Measurements from ENCODE around the gene ALDH5A1.
A peak's percentile ranks its signal among the peaks of the same experiment; 100 is the strongest.

ALDH5A1 gene

GRCh38 chr6:24446670-24447069, 48.1 kb upstream of the ALDH5A1 start (continued):
- TF ChIP-seq, protein P1, sequence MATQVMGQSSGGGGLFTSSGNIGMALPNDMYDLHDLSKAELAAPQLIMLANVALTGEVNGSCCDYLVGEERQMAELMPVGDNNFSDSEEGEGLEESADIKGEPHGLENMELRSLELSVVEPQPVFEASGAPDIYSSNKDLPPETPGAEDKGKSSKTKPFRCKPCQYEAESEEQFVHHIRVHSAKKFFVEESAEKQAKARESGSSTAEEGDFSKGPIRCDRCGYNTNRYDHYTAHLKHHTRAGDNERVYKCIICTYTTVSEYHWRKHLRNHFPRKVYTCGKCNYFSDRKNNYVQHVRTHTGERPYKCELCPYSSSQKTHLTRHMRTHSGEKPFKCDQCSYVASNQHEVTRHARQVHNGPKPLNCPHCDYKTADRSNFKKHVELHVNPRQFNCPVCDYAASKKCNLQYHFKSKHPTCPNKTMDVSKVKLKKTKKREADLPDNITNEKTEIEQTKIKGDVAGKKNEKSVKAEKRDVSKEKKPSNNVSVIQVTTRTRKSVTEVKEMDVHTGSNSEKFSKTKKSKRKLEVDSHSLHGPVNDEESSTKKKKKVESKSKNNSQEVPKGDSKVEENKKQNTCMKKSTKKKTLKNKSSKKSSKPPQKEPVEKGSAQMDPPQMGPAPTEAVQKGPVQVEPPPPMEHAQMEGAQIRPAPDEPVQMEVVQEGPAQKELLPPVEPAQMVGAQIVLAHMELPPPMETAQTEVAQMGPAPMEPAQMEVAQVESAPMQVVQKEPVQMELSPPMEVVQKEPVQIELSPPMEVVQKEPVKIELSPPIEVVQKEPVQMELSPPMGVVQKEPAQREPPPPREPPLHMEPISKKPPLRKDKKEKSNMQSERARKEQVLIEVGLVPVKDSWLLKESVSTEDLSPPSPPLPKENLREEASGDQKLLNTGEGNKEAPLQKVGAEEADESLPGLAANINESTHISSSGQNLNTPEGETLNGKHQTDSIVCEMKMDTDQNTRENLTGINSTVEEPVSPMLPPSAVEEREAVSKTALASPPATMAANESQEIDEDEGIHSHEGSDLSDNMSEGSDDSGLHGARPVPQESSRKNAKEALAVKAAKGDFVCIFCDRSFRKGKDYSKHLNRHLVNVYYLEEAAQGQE (tag by site-specific recombination; IDR thresholded peaks at IDR 0.05): no peak
- TF ChIP-seq ZNF571 (tag by site-specific recombination; IDR thresholded peaks at IDR 0.05) (no peak), ZNF404 (tag by site-specific recombination; IDR thresholded peaks at IDR 0.05) (no peak), HOXC10 (CRISPR knock-in tag; IDR thresholded peaks at IDR 0.05) (no peak), ZNF146 (tag by site-specific recombination; IDR thresholded peaks at IDR 0.05) (no peak), ZNF777 (tag by site-specific recombination; IDR thresholded peaks at IDR 0.05; ENCODE audit: borderline replicate concordance) (no peak)

- ChIA-PET CTCF (no interaction called here), POLR2A (no interaction called here)
- TF ChIP-seq ZNF148 (tag by site-specific recombination; IDR thresholded peaks at IDR 0.05; ENCODE audit: borderline replicate concordance): no peak
- TF ChIP-seq, protein P2, sequence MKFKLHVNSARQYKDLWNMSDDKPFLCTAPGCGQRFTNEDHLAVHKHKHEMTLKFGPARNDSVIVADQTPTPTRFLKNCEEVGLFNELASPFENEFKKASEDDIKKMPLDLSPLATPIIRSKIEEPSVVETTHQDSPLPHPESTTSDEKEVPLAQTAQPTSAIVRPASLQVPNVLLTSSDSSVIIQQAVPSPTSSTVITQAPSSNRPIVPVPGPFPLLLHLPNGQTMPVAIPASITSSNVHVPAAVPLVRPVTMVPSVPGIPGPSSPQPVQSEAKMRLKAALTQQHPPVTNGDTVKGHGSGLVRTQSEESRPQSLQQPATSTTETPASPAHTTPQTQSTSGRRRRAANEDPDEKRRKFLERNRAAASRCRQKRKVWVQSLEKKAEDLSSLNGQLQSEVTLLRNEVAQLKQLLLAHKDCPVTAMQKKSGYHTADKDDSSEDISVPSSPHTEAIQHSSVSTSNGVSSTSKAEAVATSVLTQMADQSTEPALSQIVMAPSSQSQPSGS (tag by site-specific recombination; IDR thresholded peaks at IDR 0.05; ENCODE audit: low read depth): peak; percentile 70; the same call in 1 of the 2 replicates
- TF ChIP-seq, protein P3, sequence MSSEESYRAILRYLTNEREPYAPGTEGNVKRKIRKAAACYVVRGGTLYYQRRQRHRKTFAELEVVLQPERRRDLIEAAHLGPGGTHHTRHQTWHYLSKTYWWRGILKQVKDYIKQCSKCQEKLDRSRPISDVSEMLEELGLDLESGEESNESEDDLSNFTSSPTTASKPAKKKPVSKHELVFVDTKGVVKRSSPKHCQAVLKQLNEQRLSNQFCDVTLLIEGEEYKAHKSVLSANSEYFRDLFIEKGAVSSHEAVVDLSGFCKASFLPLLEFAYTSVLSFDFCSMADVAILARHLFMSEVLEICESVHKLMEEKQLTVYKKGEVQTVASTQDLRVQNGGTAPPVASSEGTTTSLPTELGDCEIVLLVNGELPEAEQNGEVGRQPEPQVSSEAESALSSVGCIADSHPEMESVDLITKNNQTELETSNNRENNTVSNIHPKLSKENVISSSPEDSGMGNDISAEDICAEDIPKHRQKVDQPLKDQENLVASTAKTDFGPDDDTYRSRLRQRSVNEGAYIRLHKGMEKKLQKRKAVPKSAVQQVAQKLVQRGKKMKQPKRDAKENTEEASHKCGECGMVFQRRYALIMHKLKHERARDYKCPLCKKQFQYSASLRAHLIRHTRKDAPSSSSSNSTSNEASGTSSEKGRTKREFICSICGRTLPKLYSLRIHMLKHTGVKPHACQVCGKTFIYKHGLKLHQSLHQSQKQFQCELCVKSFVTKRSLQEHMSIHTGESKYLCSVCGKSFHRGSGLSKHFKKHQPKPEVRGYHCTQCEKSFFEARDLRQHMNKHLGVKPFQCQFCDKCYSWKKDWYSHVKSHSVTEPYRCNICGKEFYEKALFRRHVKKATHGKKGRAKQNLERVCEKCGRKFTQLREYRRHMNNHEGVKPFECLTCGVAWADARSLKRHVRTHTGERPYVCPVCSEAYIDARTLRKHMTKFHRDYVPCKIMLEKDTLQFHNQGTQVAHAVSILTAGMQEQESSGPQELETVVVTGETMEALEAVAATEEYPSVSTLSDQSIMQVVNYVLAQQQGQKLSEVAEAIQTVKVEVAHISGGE (tag by site-specific recombination; conservative IDR thresholded peaks at IDR 0.05; ENCODE audit: low read depth): no peak
- no peak for TF ChIP-seq ZEB2 (tag by site-specific recombination; IDR thresholded peaks at IDR 0.05)
- TF ChIP-seq ZBTB44 (tag by site-specific recombination; IDR thresholded peaks at IDR 0.05): no peak
- TF ChIP-seq KLF1 (tag by site-specific recombination; IDR thresholded peaks at IDR 0.05): no peak
- TF ChIP-seq ZNF843 (tag by site-specific recombination; IDR thresholded peaks at IDR 0.05): no peak
- TF ChIP-seq ZNF37A (tag by site-specific recombination; IDR thresholded peaks at IDR 0.05): no peak
Measured at GRCh38 chr6:24448396-24448795, 46.4 kb upstream of the ALDH5A1 start.

More at GRCh38 chr6:24448396-24448795, 46.4 kb upstream of the ALDH5A1 start:
- Histone ChIP-seq H3K4me1 (ENCODE audit: control insufficient read depth, insufficient read depth, low read length) (no peaks in the 10 kb centered on the region), H3K9me3 (ENCODE audit: control insufficient read depth, insufficient read depth, low read depth, low read length) (no peaks in the 10 kb centered on the region), H3K27ac (ENCODE audit: extremely low read depth, low read depth, low read length) (no peak overlapping the region), H3K36me3 (ENCODE audit: control insufficient read depth in 2 of 2, insufficient read depth in 1 of 2, low read length in 2 of 2) (no peaks in the 10 kb centered on the region), H3K4me3 (ENCODE audit: low read depth, low read length) (no peak overlapping the region)

Data from HEK293 (cell line).